OCI-LY7 (cell line): Measurements from ENCODE around the gene ESYT2. TPM values are rescaled to one million over a fixed set of nuclear protein-coding genes. Genes with fewer than 3 reads are reported as not detected.

Experiments used
- BruUV-seq: library from RNA; stranded (reverse); fragments of 400-500 nt; replicated peaks from 2 replicates; lab custom pipeline; 2021; lab: Mats Ljungman, UMichigan
- CTCF ChIA-PET: fragments of 300-600 bp; sonication (Branson Sonifier 250); formaldehyde crosslinking; loops from one replicate; lab custom pipeline; 2022; ENCODE audit warnings: antibody characterized with exemption; ENCODE audit not compliant: unreplicated experiment; lab: Charles Lee
- POLR2A ChIA-PET: fragments of 300-600 bp; sonication (Branson Sonifier 250); formaldehyde crosslinking; loops from one replicate; lab custom pipeline; 2022; ENCODE audit warnings: antibody characterized with exemption; lab: Charles Lee
- DNase-seq: peaks from one replicate; pipeline ENCODE4 v3.0.0-alpha.2; 2015; ENCODE audit warnings: low spot score
- H2AFZ ChIP-seq: fragments of 200-600 bp; sonication (generic), shearing (Covaris generic); 2 replicates; pipeline ENCODE4 v1.6.1; 2014; ENCODE audit warnings: mild to moderate bottlenecking, antibody characterized with exemption, low read length, moderate library complexity
- H3K27ac ChIP-seq: fragments of 200-600 bp; sonication (generic); 2 replicates; pipeline ENCODE4 v1.5.1; 2014; ENCODE audit warnings: mixed run types, low read depth, mild to moderate bottlenecking, moderate library complexity, low read length, inconsistent platforms; ENCODE audit not compliant: poor library complexity, severe bottlenecking
- H3K36me3 ChIP-seq: fragments of 200-600 bp; sonication (generic); 2 replicates; pipeline ENCODE4 v1.6.1; 2014; ENCODE audit warnings: mild to moderate bottlenecking, antibody characterized with exemption, low read length, moderate library complexity, mixed read lengths; ENCODE audit not compliant: insufficient read depth
- H3K4me1 ChIP-seq: fragments of 200-600 bp; sonication (generic); 2 replicates; pipeline ENCODE4 v1.5.1; 2014; ENCODE audit warnings: mild to moderate bottlenecking, low read length; ENCODE audit not compliant: insufficient read depth, poor library complexity, severe bottlenecking
- H3K4me2 ChIP-seq: fragments of 200-600 bp; sonication (generic); 2 replicates; pipeline ENCODE4 v1.6.1; 2014; ENCODE audit warnings: mild to moderate bottlenecking, low read length
- H3K4me3 ChIP-seq: fragments of 200-600 bp; sonication (generic); 2 replicates; pipeline ENCODE4 v1.5.1; 2014; ENCODE audit warnings: mild to moderate bottlenecking, low read depth, low read length; ENCODE audit not compliant: poor library complexity, severe bottlenecking
- H3K79me2 ChIP-seq: fragments of 200-600 bp; sonication (generic); 2 replicates; pipeline ENCODE4 v1.6.1; 2016; ENCODE audit warnings: low read depth, mild to moderate bottlenecking, low read length, moderate library complexity, mixed read lengths; ENCODE audit not compliant: insufficient read depth
- H3K9me2 ChIP-seq: fragments of 200-600 bp; sonication (generic); 2 replicates; pipeline ENCODE4 v1.6.1; 2016; ENCODE audit warnings: mild to moderate bottlenecking, low read length, mixed read lengths; ENCODE audit not compliant: insufficient read depth
- H3K9me3 ChIP-seq: fragments of 200-600 bp; sonication (generic); 2 replicates; pipeline ENCODE4 v1.6.1; 2014; ENCODE audit warnings: mild to moderate bottlenecking, mixed run types, low read length, mixed read lengths
- H4K20me1 ChIP-seq: fragments of 200-600 bp; sonication (generic); 2 replicates; pipeline ENCODE4 v1.6.1; 2014; ENCODE audit warnings: mild to moderate bottlenecking, antibody characterized with exemption, low read length, moderate library complexity, mixed read lengths; ENCODE audit not compliant: insufficient read depth
- CTCF ChIP-seq: fragments of 200-600 bp; sonication (generic); conservative IDR thresholded peaks from 2 replicates; pipeline ENCODE4 v1.5.1; 2014; ENCODE audit warnings: mild to moderate bottlenecking, antibody characterized with exemption, low read length, moderate library complexity, mixed read lengths
- EZH2phosphoT487 ChIP-seq: fragments of 200-600 bp; sonication (generic); IDR thresholded peaks from 2 replicates; pipeline ENCODE4 v1.6.1; 2018; ENCODE audit warnings: low read depth, borderline replicate concordance, mild to moderate bottlenecking, mixed run types, antibody characterized with exemption, low read length, moderate library complexity, mixed read lengths
- intact Hi-C: fragments of 100-400 bp; cut with micrococcal nuclease; formaldehyde crosslinking; loops from one replicate; pipeline ENCODE4 v1.10.0; 2022; ENCODE audit not compliant: unreplicated experiment
- total RNA-seq, 2 experiments: library from RNA; depleted of rRNA in 1 of 2; stranded (reverse); fragments of >200 nt in 1 of 2; shearing (Covaris generic) in 1 of 2; gene quantifications; 2 replicates each; pipeline ENCODE4 v1.2.3, GENCODE V29; 2014 to 2022

Gene ESYT2
- total RNA-seq, 2 experiments from 2014 or later = 24.2 to 33.7 TPM

GRCh38 chr7:158772916-158773315 is 56.4 kb downstream of the ESYT2 start:
- ChIA-PET CTCF (no interaction called here), POLR2A (no interaction called here)
- Histone ChIP-seq H3K4me2 (no peak overlapping the region), H3K4me1 (no peaks in the 10 kb centered on the region), H3K9me3 (no peaks in the 10 kb centered on the region), H3K9me2 (no peaks in the 10 kb centered on the region), H2AFZ (no peak overlapping the region), H3K27ac (no peak overlapping the region), H3K4me3 (no peak overlapping the region), H4K20me1 (no peaks in the 10 kb centered on the region), H3K79me2 (no peaks in the 10 kb centered on the region), H3K36me3 (no peaks in the 10 kb centered on the region; the same call in 1 of the 2 replicates)
- no TSS peak for BruUV-seq
- no peak for DNase-seq
- intact Hi-C loops = no loop called here
- TF ChIP-seq EZH2phosphoT487 (no peak), CTCF (no peak)

GRCh38 chr7:158771213-158771834 is 58.0 kb downstream of the ESYT2 start:
- intact Hi-C loops = no loop called here
- DNase-seq = no peak
- H3K27ac ChIP-seq = no peak overlapping the region
- no peaks in the 10 kb centered on the region for H3K9me3 ChIP-seq
- no peaks in the 10 kb centered on the region for H3K4me1 ChIP-seq
- no peak overlapping the region for H3K4me3 ChIP-seq
- POLR2A ChIA-PET = interaction anchor here (0.6 kb wide), 1 partner anchor 21 kb away, joined by 3 read pairs; no protein-coding TSS in a partner anchor
- H3K79me2 ChIP-seq = no peaks in the 10 kb centered on the region
- TF ChIP-seq EZH2phosphoT487 = no peak
- no peak for TF ChIP-seq CTCF
- CTCF ChIA-PET = no interaction called here
- H3K4me2 ChIP-seq = no peak overlapping the region
- BruUV-seq = no TSS peak
- H3K36me3 ChIP-seq = no peaks in the 10 kb centered on the region; the same call in 1 of the 2 replicates
- no peaks in the 10 kb centered on the region for H3K9me2 ChIP-seq
- no peaks in the 10 kb centered on the region for H4K20me1 ChIP-seq
- no peak overlapping the region for H2AFZ ChIP-seq

DNA sequence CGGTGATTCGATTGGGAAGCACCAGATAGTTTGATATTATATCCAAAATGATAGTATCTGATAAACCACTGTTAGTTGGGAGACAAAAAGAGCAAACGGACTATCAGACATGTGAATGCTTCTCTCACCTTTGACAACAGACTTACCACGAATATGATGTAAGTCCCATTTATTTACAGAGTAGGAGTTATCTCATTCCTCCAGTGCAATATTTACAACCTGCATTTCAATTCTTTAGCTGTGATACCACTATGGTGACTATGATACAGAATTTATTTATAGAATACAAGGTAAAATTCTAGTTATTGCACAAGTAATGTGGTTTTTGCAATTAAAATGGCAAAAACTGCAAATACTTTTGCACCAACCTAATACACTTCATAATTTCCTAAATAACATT is 61.6 kb downstream of the ESYT2 start:
- no peak for DNase-seq
- no peaks in the 10 kb centered on the region for H3K4me1 ChIP-seq
- intact Hi-C loops = no loop called here
- H3K36me3 ChIP-seq = no peaks in the 10 kb centered on the region
- H3K27ac ChIP-seq = no peak overlapping the region
- H2AFZ ChIP-seq = no peak overlapping the region
- POLR2A ChIA-PET = no interaction called here
- no peaks in the 10 kb centered on the region for H4K20me1 ChIP-seq
- TF ChIP-seq CTCF (no peak), EZH2phosphoT487 (no peak)
- BruUV-seq = no TSS peak
- no peak overlapping the region for H3K4me3 ChIP-seq
- H3K9me2 ChIP-seq = no peaks in the 10 kb centered on the region
- no peaks in the 10 kb centered on the region for H3K79me2 ChIP-seq
- no peaks in the 10 kb centered on the region for H3K9me3 ChIP-seq
- CTCF ChIA-PET = no interaction called here
- no peak overlapping the region for H3K4me2 ChIP-seq
